RKO (cell line): ENCODE results near the gene PDS5B.
A peak's percentile ranks its signal among the peaks of the same experiment; 100 is the strongest.
"Not testable (repeated sequence)": the region's sequence is repeated elsewhere in the genome, so short reads cannot be mapped to it uniquely, and the experiment has no call there.

ENCODE experiments used
- DNase-seq: peaks from one replicate; pipeline ENCODE4 v3.0.0-alpha.2; 2016; ENCODE audit warnings: low spot score

The PDS5B gene

GRCh38 chr13:32729097-32729496 is 142.8 kb downstream of the PDS5B start:
- not testable (repeated sequence) for DNase-seq

- no peak for DNase-seq
Observed at GRCh38 chr13:32731074-32731473, 144.8 kb downstream of the PDS5B start.

- no peak for DNase-seq
Observed at GRCh38 chr13:32731576-32731975, 145.3 kb downstream of the PDS5B start.

- DNase-seq, result no peak
Observed at GRCh38 chr13:32733690-32734089, 147.4 kb downstream of the PDS5B start.

- DNase-seq, result peak; percentile 92
Observed at GRCh38 chr13:32734511-32734910, 148.3 kb downstream of the PDS5B start.

DNA sequence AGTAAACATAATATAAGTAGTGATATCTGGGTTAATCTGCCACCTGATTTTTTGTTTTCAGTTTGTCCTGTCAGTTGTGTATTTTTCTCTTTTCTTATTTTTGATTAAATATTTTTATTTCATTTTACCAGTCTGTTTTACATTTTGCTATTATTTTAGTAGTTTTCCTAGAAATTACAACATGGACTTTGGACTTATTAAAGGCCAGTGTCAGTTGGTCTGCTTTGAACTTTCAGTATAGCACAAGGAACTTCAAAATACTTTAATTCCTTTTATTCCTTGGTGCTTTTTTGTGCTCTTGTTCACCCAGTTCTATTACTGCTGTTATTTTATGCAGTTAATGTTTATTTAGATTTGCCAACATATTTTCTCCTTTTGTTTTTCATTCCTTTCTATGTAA is 149.6 kb downstream of the PDS5B start:
- DNase-seq, result no peak

GRCh38 chr13:32736648-32737047 is 150.4 kb downstream of the PDS5B start:
- DNase-seq, result no peak

DNA sequence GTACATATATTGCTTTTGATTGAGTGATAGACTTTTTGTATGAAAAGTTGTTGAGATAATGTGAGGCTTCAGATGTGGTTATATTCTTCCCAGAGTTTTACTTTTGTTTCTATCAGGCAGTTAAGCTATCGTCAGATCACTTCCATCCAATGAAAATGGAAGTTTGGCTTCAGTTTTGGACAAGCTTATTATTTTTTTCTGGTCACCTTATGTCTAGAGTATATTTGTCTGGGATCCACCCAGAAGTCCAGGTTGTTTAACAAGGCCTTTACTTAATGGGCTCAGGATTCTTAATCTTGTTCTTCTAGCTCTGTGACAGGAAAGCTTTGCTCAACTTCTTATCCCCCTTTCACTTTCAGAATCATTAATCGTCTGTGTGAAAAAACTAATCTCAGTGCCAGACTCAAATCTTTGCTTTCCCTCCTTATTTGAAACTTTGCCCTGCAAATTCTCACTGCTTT is 150.9 kb downstream of the PDS5B start:
- DNase-seq, result no peak

GRCh38 chr13:32737679-32738078 is 151.4 kb downstream of the PDS5B start:
- DNase-seq, result no peak

- DNase-seq, result no peak
Observed at GRCh38 chr13:32745509-32745908, 159.3 kb downstream of the PDS5B start.

DNA sequence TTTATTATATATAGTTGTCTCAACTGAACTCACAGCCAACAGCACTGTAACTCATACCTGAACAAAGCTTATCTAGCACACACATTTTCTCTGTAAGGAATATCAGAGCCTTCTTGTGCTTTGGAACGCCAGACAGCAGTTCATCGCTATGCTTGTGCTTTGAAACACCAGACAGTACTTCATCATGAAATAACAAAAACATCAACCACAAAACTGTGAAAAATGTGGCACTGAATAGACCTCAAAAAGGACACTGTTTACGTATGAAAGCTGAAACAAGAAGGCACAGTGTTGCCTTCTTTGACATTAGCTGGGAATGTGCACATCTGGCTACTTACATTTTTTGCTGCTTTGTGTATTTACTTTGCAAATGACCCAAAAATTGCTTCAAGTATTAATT is 160.2 kb downstream of the PDS5B start:
- no peak for DNase-seq

GRCh38 chr13:32748305-32748704 is 162.1 kb downstream of the PDS5B start:
- no peak for DNase-seq

GRCh38 chr13:32751340-32751739 is 165.1 kb downstream of the PDS5B start:
- DNase-seq, result no peak

- DNase-seq, result no peak
Observed at GRCh38 chr13:32752311-32752710, 166.1 kb downstream of the PDS5B start.

DNA sequence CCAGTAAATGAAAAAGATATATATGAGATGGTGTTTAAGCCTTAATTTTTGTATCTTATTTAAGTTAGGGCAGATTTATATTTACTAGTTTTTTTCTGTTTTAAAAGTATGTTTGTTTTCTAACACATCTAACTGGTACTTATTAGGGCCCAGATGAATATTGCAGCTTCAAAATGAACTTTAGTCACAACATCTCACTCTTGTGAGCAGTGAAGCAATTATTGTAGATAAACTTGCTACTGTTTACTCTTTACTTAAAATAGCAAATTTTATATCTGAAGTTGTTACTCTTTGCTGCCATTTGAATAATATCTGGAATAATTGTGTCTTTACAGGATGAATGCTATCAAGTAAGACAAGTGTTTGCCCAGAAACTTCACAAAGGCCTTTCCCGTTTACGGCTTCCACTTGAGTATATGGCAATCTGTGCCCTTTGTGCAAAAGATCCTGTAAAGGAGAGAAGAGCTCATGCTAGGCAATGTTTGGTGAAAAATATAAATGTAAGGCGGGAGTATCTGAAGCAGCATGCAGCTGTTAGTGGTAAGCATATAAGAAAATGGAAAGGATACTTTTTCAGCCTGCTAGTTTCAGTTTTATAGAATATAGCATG is 166.8 kb downstream of the PDS5B start:
- DNase-seq, result no peak

GRCh38 chr13:32754179-32754578 is 167.9 kb downstream of the PDS5B start:
- no peak for DNase-seq

DNA sequence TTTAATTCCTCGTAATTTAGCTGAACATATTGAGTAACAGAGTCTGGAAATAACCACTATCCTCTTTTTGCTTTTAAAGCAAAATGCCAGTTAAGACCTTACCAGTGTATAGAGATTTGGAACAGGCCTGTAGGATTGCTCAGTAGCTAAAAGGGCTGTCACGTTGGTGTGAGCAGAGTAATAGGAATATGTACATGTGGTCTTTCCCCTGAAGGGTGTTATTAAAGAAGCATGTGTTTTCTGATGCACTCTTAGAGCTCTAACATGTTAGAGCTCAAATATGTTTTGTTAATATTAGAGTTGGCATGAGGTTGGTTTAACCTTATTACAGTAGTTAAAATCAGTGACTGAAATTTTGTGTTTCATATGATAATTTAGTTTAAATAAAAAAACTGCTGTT is 172.9 kb downstream of the PDS5B start:
- no peak for DNase-seq

GRCh38 chr13:32761472-32761871 is 175.2 kb downstream of the PDS5B start:
- DNase-seq, result no peak

DNA sequence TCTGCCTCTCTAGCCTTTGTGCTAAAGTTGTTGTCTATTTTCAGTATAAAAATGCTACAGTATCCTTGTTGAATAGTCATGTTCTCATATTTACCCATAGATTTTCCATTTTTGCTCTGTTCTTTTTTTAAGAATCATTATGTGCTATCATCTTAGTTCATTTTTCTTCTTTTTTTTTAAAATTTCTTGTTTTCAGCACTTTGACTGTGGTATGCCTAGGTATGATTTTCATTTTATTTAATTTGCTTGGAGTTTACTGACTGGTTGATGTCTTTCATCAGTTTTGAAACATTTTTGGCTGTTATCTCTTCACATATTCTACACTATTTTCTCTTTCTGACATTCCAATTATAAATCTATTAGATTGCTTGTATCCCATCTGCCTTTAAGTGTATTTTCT is 192.9 kb downstream of the PDS5B start:
- DNase-seq, result no peak

DNA sequence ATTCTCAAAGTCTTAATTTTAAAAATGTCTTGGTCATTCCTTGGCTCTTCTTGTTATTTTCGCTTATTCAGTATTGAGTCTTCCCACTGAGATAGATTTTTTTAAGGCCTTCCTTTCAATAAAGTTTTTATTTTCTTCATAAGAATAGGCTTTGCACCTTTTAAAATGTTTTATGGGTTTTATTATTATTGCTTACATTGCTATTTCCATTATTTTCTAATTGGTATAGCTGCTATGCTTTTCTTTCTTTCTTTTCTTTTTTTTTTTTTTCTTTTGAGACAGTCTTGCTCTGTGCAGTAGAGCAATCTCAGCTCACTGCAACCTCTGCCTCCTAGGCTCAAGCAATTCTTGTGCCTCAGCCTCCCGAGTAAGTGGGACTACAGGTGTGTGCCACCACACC is 195.7 kb downstream of the PDS5B start:
- no peak for DNase-seq

GRCh38 chr13:32783067-32783466 is 196.8 kb downstream of the PDS5B start:
- DNase-seq, result peak; percentile 47

GRCh38 chr13:32790731-32791130 is 204.5 kb downstream of the PDS5B start:
- DNase-seq, result peak; percentile 24

DNA sequence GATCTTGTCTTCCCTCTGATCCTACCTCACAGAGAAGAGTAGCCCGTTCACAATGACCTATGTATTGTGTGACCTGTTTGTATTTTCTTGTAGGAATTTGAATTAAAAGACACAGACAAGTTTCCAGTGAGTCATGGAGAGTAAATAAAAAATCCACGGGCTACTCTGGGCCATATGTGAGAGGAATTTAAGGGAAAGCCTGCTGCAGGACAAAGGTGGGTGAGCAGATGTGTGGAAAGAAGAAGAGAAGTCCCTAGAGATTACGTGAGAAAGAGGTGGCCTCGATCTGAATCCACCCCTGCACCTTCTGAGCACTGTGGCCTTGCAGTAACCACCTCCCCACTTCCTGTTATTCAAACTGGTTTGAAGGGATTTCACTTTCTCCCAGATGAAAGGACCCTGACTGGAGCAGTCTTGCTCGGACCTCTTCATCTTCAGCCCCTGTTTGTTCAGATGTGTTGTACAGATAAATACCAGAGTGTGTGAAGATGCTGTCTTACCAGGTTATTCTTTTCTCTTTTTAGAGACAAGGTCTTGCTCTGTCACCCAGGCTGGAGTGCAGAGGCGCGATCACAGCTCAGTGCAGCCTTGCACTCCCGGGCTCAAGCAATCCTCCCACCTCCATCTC is 205.4 kb downstream of the PDS5B start:
- DNase-seq, result no peak

DNA sequence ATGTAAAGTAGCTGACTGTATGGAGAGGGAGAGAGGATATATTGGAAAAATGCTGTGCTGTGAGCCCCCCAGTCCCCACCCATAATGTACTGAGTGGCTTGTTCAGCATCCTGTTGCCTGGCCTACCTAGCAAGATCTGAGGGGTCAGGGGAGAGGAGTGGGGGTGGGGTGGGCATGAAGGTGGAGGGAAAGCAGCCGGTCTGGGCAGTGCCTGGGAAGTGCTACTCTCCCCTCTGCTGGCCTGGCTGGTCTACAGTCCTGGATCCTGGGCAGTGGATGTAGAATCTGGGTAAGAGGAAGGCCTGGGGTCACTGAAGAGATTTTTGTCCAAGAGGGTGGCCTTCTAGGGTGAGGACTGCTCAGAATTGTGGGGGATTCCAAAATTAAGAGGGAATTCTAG is 210.5 kb downstream of the PDS5B start:
- DNase-seq, result no peak
